K562 (cell line): Measurements from ENCODE around the gene FANCD2OS. TPM values are rescaled to one million over a fixed set of nuclear protein-coding genes. Genes with fewer than 3 reads are reported as not detected.
A peak's percentile ranks its signal among the peaks of the same experiment; 100 is the strongest.

ENCODE experiments used
- ETV6 ChIP-seq, 3 experiments: fragments of 150-350 bp in 1 of 3; sonication (generic) in 1 of 3; formaldehyde crosslinking in 1 of 3; IDR thresholded peaks; 2 replicates each; pipeline versions ENCODE4 v1.6.1 to v1.8.0; 2014 to 2022; ENCODE audit warnings: borderline replicate concordance in 2 of 3, low read depth in 2 of 3, antibody characterized with exemption in 1 of 3, low read length in 1 of 3, mild to moderate bottlenecking in 1 of 3, missing genetic modification reagents in 1 of 3
- JUND ChIP-seq, 2 experiments: IDR thresholded peaks; 2 replicates in 1 of 2; 3 replicates in 1 of 2; pipeline ENCODE4 v1.6.1; 2011; ENCODE audit warnings: borderline replicate concordance in 2 of 2, low read depth in 2 of 2, low read length in 2 of 2, improper control_type of control experiment in 1 of 2, missing biosample characterization in 1 of 2, missing genetic modification characterization in 1 of 2, missing genetic modification reagents in 1 of 2
- POLR2AphosphoS5 ChIP-seq: IDR thresholded peaks from 2 replicates; pipeline ENCODE4 v1.6.1; 2011; ENCODE audit warnings: mild to moderate bottlenecking, low read depth, low read length, moderate library complexity; ENCODE audit not compliant: control insufficient read depth, insufficient read depth
- RBM34 ChIP-seq: fragments of 200-400 bp; formaldehyde crosslinking; IDR thresholded peaks from 2 replicates; pipeline ENCODE4 v1.6.1; 2018; ENCODE audit warnings: low read length, borderline replicate concordance; ENCODE audit not compliant: insufficient read depth
- ZNF77 ChIP-seq: fragments of 250-450 bp; sonication (Bioruptor Pico); IDR thresholded peaks from 2 replicates; pipeline ENCODE4 v1.5.0; 2020
- polyA plus RNA-seq, 8 experiments: library from polyadenylated mRNA; depleted of rRNA in 4 of 8; stranded (reverse) in 5 of 8; unstranded in 3 of 8; fragments of >200 nt; fragmentation: Nextera tagmentation in 2 of 8; fragmentation: Illumina TruSeq in 1 of 8; extraction: Ambion mirVana in 2 of 8; extraction: Trizol in 1 of 8; gene quantifications; 2 replicates each; pipeline versions ENCODE4 v1.2.1 to v1.2.3, GENCODE V29; 2011 to 2014; ENCODE audit warnings: inconsistent platforms in 1 of 8, missing spikeins in 1 of 8
- total RNA-seq, 7 experiments: library from RNA; depleted of rRNA in 6 of 7; stranded (reverse); fragments of >200 nt in 6 of 7; fragmentation: Illumina TruSeq in 2 of 7; extraction: Trizol in 2 of 7; gene quantifications; 2 replicates each; pipeline versions ENCODE4 v1.2.1 to v1.2.3, GENCODE V29; 2011 to 2021; ENCODE audit warnings: low replicate concordance in 1 of 7
- TF ChIP-seq, protein P1 (sequence below): sonication (generic); formaldehyde crosslinking; IDR thresholded peaks from 2 replicates; pipeline ENCODE4 v1.8.0; 2022; ENCODE audit warnings: mild to moderate bottlenecking, missing genetic modification reagents
- TF ChIP-seq, protein P2 (sequence below): fragments of 250-450 bp; sonication (Bioruptor Pico); IDR thresholded peaks from 2 replicates; pipeline ENCODE4 v1.4.0; 2020
- TF ChIP-seq, protein P3 (sequence below): fragments of 200-800 bp; sonication (Bioruptor generic); IDR thresholded peaks from 2 replicates; pipeline ENCODE4 v1.6.1; 2017; ENCODE audit warnings: missing genetic modification characterization, missing compliant biosample characterization
- TF ChIP-seq, protein P4 (sequence below): fragments of 450-650 bp; IDR thresholded peaks from 2 replicates; pipeline ENCODE4 v1.6.1; 2017; ENCODE audit warnings: antibody characterized with exemption
- TF ChIP-seq, protein P5 (sequence below): IDR thresholded peaks from 2 replicates; pipeline ENCODE4 v1.6.1; 2016; ENCODE audit warnings: missing genetic modification characterization, missing compliant biosample characterization

FANCD2OS gene
- total and polyA plus RNA-seq, 9 of the 15 experiments (the other 6 are each of a cell fraction or from before 2014, with no cell fraction given): not detected

DNA sequence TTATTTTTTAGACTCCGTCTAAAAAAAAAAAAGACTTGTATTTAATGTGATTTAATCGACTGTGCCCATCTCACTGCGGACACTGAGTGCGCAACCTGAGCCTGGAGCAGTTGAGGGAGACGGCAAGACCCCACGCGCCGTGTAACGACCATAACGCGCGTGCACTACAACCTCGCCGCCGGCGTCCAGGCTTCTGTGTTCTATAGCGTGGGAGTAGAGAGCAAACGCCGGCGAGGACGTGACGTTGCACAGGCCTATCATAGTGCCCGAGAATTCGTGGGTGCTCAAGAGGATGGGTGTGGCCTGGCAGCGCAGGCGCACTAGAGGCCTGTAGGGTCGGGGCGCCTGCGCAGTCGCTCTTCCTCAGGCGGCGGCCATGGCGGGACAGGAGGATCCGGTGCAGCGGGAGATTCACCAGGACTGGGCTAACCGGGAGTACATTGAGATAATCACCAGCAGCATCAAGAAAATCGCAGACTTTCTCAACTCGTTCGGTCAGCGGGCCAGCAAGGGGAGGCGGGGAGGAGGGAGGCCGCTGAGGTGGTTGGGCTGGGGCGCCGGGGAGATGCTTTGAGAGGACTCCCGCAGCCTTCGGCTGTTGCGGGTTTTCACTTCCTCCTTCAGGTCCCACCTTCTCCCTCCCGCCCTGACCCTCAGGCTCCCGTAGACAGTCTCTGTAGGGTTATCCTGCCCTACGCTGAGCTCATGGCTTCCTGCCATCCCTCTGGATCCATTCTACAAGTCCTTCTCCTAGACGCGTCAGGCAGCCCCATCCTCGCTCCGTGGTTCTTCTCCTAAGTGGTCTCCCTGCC lies 7.5 kb upstream of the FANCD2OS start, which contains the start of gene BRK1 (continued):
- TF ChIP-seq, protein P1, sequence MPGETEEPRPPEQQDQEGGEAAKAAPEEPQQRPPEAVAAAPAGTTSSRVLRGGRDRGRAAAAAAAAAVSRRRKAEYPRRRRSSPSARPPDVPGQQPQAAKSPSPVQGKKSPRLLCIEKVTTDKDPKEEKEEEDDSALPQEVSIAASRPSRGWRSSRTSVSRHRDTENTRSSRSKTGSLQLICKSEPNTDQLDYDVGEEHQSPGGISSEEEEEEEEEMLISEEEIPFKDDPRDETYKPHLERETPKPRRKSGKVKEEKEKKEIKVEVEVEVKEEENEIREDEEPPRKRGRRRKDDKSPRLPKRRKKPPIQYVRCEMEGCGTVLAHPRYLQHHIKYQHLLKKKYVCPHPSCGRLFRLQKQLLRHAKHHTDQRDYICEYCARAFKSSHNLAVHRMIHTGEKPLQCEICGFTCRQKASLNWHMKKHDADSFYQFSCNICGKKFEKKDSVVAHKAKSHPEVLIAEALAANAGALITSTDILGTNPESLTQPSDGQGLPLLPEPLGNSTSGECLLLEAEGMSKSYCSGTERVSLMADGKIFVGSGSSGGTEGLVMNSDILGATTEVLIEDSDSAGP (CRISPR knock-in tag): peak; percentile 61; the same call in 1 of the 2 replicates
- TF ChIP-seq, protein P2, sequence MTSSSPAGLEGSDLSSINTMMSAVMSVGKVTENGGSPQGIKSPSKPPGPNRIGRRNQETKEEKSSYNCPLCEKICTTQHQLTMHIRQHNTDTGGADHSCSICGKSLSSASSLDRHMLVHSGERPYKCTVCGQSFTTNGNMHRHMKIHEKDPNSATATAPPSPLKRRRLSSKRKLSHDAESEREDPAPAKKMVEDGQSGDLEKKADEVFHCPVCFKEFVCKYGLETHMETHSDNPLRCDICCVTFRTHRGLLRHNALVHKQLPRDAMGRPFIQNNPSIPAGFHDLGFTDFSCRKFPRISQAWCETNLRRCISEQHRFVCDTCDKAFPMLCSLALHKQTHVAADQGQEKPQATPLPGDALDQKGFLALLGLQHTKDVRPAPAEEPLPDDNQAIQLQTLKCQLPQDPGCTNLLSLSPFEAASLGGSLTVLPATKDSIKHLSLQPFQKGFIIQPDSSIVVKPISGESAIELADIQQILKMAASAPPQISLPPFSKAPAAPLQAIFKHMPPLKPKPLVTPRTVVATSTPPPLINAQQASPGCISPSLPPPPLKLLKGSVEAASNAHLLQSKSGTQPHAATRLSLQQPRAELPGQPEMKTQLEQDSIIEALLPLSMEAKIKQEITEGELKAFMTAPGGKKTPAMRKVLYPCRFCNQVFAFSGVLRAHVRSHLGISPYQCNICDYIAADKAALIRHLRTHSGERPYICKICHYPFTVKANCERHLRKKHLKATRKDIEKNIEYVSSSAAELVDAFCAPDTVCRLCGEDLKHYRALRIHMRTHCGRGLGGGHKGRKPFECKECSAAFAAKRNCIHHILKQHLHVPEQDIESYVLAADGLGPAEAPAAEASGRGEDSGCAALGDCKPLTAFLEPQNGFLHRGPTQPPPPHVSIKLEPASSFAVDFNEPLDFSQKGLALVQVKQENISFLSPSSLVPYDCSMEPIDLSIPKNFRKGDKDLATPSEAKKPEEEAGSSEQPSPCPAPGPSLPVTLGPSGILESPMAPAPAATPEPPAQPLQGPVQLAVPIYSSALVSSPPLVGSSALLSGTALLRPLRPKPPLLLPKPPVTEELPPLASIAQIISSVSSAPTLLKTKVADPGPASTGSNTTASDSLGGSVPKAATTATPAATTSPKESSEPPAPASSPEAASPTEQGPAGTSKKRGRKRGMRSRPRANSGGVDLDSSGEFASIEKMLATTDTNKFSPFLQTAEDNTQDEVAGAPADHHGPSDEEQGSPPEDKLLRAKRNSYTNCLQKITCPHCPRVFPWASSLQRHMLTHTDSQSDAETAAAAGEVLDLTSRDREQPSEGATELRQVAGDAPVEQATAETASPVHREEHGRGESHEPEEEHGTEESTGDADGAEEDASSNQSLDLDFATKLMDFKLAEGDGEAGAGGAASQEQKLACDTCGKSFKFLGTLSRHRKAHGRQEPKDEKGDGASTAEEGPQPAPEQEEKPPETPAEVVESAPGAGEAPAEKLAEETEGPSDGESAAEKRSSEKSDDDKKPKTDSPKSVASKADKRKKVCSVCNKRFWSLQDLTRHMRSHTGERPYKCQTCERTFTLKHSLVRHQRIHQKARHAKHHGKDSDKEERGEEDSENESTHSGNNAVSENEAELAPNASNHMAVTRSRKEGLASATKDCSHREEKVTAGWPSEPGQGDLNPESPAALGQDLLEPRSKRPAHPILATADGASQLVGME (CRISPR knock-in tag): 0 out of 2 replicates have a peak, but pooled peaks have one; percentile 32
- TF ChIP-seq POLR2AphosphoS5 (peak; percentile 99), ETV6 (IDR thresholded peaks at IDR 0.05; ENCODE audit: borderline replicate concordance in 1 of 2, low read depth in 2 of 2, low read length in 1 of 2) (no peak), ETV6 (CRISPR knock-in tag; IDR thresholded peaks at IDR 0.05; ENCODE audit: borderline replicate concordance) (0 out of 2 replicates have a peak, but pooled peaks have one; percentile 65), RBM34 (no peak), ZNF77 (CRISPR knock-in tag) (no peak), JUND (IDR thresholded peaks at IDR 0.05; ENCODE audit: borderline replicate concordance, low read depth, low read length) (peak; percentile 76), JUND (tag; IDR thresholded peaks at IDR 0.05; ENCODE audit: borderline replicate concordance, low read depth, low read length) (peak; percentile 58; the same call in 1 of the 3 replicates)
- TF ChIP-seq, protein P3, sequence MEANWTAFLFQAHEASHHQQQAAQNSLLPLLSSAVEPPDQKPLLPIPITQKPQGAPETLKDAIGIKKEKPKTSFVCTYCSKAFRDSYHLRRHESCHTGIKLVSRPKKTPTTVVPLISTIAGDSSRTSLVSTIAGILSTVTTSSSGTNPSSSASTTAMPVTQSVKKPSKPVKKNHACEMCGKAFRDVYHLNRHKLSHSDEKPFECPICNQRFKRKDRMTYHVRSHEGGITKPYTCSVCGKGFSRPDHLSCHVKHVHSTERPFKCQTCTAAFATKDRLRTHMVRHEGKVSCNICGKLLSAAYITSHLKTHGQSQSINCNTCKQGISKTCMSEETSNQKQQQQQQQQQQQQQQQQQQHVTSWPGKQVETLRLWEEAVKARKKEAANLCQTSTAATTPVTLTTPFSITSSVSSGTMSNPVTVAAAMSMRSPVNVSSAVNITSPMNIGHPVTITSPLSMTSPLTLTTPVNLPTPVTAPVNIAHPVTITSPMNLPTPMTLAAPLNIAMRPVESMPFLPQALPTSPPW (CRISPR knock-in tag): peak; percentile 37; the same call in 1 of the 2 replicates
- TF ChIP-seq, protein P4, sequence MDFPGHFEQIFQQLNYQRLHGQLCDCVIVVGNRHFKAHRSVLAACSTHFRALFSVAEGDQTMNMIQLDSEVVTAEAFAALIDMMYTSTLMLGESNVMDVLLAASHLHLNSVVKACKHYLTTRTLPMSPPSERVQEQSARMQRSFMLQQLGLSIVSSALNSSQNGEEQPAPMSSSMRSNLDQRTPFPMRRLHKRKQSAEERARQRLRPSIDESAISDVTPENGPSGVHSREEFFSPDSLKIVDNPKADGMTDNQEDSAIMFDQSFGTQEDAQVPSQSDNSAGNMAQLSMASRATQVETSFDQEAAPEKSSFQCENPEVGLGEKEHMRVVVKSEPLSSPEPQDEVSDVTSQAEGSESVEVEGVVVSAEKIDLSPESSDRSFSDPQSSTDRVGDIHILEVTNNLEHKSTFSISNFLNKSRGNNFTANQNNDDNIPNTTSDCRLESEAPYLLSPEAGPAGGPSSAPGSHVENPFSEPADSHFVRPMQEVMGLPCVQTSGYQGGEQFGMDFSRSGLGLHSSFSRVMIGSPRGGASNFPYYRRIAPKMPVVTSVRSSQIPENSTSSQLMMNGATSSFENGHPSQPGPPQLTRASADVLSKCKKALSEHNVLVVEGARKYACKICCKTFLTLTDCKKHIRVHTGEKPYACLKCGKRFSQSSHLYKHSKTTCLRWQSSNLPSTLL: no peak
- TF ChIP-seq, protein P5, sequence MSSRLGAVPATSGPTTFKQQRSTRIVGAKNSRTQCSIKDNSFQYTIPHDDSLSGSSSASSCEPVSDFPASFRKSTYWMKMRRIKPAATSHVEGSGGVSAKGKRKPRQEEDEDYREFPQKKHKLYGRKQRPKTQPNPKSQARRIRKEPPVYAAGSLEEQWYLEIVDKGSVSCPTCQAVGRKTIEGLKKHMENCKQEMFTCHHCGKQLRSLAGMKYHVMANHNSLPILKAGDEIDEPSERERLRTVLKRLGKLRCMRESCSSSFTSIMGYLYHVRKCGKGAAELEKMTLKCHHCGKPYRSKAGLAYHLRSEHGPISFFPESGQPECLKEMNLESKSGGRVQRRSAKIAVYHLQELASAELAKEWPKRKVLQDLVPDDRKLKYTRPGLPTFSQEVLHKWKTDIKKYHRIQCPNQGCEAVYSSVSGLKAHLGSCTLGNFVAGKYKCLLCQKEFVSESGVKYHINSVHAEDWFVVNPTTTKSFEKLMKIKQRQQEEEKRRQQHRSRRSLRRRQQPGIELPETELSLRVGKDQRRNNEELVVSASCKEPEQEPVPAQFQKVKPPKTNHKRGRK (tag): no peak
